Measurements from ENCODE around the gene CHAC1. TPM values are rescaled to one million over a fixed set of nuclear protein-coding genes. Genes with fewer than 3 reads are reported as not detected.

Gene CHAC1
- total RNA-seq, 1 donor from 2014 or later, result 28.5 TPM

DNA sequence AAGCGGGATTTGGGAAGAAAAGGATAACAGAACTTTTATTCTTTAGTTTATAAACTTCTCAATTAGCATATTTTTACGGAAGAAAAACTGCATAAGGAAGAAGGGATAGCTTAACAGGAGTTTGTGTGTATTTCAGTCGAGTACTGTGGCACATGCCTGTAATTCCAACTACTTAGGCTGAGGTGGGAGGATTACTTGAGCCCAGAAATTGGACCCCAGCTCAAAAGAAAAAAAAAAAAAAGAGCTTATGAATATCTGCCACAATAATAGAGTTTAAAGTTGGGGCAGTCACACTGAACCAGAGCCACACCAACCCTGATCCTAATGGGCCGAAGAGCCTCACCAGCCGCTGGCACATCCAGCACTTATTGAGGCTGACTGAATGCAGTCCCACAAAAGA is 31.1 kb downstream of the CHAC1 start:
- intact Hi-C loops (cut with DNase I), result loop anchor here (2.0 kb wide), 1 partner anchor 38 kb away; no protein-coding TSS in a partner anchor
- Histone ChIP-seq H3K4me3 (no peak overlapping the region), H3K27ac (peak overlapping the region; percentile 82 to 94), H3K27me3 (no peaks in the 10 kb centered on the region), H3K9me3 (no peaks in the 10 kb centered on the region), H3K36me3 (peaks cover 28 to 48% of the 10 kb centered on the region in 2 donors), H3K4me1 (peaks cover 17 to 49% of the 10 kb centered on the region in 2 donors)
- no peak for DNase-seq (ENCODE audit: low spot score in 2 of 2)
- TF ChIP-seq, protein P1, sequence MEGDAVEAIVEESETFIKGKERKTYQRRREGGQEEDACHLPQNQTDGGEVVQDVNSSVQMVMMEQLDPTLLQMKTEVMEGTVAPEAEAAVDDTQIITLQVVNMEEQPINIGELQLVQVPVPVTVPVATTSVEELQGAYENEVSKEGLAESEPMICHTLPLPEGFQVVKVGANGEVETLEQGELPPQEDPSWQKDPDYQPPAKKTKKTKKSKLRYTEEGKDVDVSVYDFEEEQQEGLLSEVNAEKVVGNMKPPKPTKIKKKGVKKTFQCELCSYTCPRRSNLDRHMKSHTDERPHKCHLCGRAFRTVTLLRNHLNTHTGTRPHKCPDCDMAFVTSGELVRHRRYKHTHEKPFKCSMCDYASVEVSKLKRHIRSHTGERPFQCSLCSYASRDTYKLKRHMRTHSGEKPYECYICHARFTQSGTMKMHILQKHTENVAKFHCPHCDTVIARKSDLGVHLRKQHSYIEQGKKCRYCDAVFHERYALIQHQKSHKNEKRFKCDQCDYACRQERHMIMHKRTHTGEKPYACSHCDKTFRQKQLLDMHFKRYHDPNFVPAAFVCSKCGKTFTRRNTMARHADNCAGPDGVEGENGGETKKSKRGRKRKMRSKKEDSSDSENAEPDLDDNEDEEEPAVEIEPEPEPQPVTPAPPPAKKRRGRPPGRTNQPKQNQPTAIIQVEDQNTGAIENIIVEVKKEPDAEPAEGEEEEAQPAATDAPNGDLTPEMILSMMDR (IDR thresholded peaks at IDR 0.05), result no peak

DNA sequence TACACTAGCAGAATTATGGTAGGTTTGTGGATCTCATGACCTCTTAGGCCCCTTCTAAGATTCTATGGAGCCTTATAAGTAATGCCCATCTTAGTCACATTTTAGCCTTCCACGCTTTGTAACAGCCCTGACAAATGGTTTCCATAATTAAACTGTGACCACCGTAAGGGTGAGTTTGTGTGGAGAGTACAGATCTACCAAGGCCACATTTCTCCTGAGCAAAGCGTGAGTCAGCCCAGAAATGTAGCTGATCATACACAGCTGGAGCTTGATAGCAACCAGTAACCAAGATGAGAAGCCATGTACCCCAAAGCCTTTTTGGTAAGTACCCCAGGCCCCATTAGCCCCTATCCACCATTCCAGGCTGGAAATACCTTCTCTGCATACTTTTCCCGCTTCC is 31.7 kb downstream of the CHAC1 start:
- Histone ChIP-seq H3K27me3 (no peaks in the 10 kb centered on the region), H3K27ac (peak overlapping the region; percentile 82 to 94), H3K9me3 (no peaks in the 10 kb centered on the region), H3K4me1 (peaks cover 17 to 49% of the 10 kb centered on the region in 2 donors), H3K36me3 (peaks cover 22 to 43% of the 10 kb centered on the region in 2 donors), H3K4me3 (no peak overlapping the region)
- TF ChIP-seq, protein P1 (IDR thresholded peaks at IDR 0.05), result no peak
- intact Hi-C loops (cut with DNase I), result loop anchor here (1.0 to 2.0 kb wide), 3 partner anchors 32 to 79 kb away; partner anchors contain the start of gene CHAC1
- peak in 1 of 2 donors; percentile 76 for DNase-seq (ENCODE audit: low spot score in 2 of 2)

DNA sequence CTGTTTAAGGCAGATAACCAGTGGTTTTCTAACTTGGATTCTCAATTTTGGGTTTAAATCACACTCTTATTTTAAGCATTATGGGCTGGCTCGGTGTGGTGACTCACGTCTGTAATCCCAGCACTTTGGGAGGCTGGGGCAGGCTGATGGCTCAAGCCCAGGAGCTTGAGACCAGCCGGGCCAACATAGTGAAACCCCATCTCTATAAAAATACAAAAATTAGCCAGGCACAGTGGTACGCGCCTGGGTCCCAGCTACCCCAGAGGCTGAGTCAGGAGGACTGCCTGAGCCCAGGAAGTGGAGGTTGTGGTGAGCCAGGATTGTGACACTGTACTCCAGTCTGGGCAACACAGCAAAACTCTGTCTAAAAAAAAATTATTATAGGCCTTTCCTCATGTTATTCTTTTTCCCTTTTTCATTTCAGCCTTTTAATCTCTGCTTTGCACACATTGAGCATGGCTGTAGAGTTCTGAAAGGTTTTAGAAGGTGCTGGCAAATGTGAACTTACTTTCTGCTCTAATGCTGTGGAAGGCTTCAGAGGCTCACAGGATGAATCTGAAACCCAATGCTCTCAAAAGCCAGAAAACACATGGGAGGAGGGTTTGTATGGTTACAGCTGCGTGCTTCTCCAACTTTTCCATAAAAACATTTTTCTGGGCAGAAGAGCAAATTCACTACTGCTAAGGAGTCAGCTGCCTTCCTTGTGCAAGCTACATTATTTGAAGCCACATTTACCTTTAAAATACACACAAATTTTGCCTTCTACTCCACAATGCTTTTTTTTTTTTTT is 32.5 kb downstream of the CHAC1 start:
- no peaks in the 10 kb centered on the region for H3K9me3 ChIP-seq
- peaks cover 17 to 49% of the 10 kb centered on the region in 2 donors for H3K4me1 ChIP-seq
- intact Hi-C loops (cut with DNase I), result loop anchor here (1.0 to 2.0 kb wide), 3 partner anchors 32 to 79 kb away; partner anchors contain the start of gene CHAC1
- DNase-seq (ENCODE audit: low spot score in 2 of 2), result peak; percentile 53 to 82
- peaks cover 15 to 35% of the 10 kb centered on the region in 2 donors for H3K36me3 ChIP-seq
- H3K27ac ChIP-seq, result peak overlapping the region; percentile 82 to 94
- no peak overlapping the region for H3K4me3 ChIP-seq
- TF ChIP-seq, protein P1 (IDR thresholded peaks at IDR 0.05), result no peak
- no peaks in the 10 kb centered on the region for H3K27me3 ChIP-seq

DNA sequence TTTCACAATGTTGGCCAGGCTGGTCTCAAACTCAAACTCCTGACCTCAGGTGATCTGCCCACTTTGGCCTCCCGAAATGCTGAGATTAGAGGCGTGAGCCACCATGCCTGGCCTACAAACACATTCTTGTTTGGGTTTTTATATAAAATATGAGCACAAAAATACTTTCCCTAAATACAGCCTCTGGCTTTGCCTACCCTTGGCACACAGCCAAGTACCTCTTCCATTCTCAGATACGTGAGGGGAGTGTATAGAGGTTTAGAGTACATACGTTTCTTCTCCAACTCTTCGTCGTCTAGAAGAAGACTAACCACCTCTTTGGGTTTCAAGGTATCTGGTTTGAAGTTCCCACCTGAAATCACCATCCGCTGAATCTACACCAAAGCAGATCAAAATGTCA is 33.5 kb downstream of the CHAC1 start:
- TF ChIP-seq, protein P1 (IDR thresholded peaks at IDR 0.05), result no peak
- intact Hi-C loops (cut with DNase I), result no loop called here
- Histone ChIP-seq H3K9me3 (no peaks in the 10 kb centered on the region), H3K27ac (peak overlapping the region; percentile 82 to 94), H3K27me3 (no peaks in the 10 kb centered on the region), H3K36me3 (peaks cover 12 to 26% of the 10 kb centered on the region in 2 donors), H3K4me3 (no peak overlapping the region), H3K4me1 (peaks cover 17 to 42% of the 10 kb centered on the region in 2 donors)
- DNase-seq (ENCODE audit: low spot score in 2 of 2), result no peak

DNA sequence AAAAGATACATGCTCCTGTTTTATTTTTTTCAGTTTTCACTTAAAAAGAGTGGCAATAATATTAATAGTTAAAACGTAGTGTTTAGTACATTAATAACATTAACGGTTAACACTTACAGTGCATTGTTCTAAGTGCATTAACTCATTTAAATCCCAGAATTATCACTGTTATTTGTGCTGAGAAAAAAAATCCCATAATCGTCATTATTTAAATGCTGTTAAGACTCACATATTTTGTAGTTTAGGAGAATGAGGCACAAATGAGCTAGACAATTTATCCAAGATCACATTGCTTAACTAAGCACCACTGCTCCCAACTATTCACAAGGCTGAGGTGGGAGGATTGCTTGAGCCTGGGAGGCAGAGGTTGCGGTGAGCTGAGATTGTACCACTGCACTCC is 34.9 kb downstream of the CHAC1 start:
- TF ChIP-seq, protein P1 (IDR thresholded peaks at IDR 0.05), result no peak
- no peaks in the 10 kb centered on the region for H3K27me3 ChIP-seq
- intact Hi-C loops (cut with DNase I), result no loop called here
- H3K27ac ChIP-seq, result no peak overlapping the region
- peaks cover 8 to 21% of the 10 kb centered on the region in 2 donors for H3K36me3 ChIP-seq
- no peaks in the 10 kb centered on the region for H3K9me3 ChIP-seq
- no peak overlapping the region for H3K4me3 ChIP-seq
- H3K4me1 ChIP-seq, result peaks cover 21 to 42% of the 10 kb centered on the region in 2 donors
- no peak for DNase-seq (ENCODE audit: low spot score in 2 of 2)

Data from ascending aorta (tissue), 2 donors.